Ishikawa (cell line): Measurements from ENCODE around the gene C19orf67.

Experiments
- CEBPB ChIP-seq: IDR thresholded peaks from 2 replicates; pipeline ENCODE4 v1.6.1; 2012
- CREB1 ChIP-seq: IDR thresholded peaks from 2 replicates; pipeline ENCODE4 v1.6.1; 2012; ENCODE audit warnings: low read depth
- EGR1 ChIP-seq: IDR thresholded peaks from 2 replicates; pipeline ENCODE4 v1.6.1; 2012
- EP300 ChIP-seq: IDR thresholded peaks from 2 replicates; pipeline ENCODE4 v1.6.1; 2012; ENCODE audit warnings: borderline replicate concordance
- FOXM1 ChIP-seq: IDR thresholded peaks from 2 replicates; pipeline ENCODE4 v1.6.1; 2012; ENCODE audit warnings: low read depth, borderline replicate concordance
- NFIC ChIP-seq: IDR thresholded peaks from 2 replicates; pipeline ENCODE4 v1.6.1; 2012
- RAD21 ChIP-seq: IDR thresholded peaks from 2 replicates; pipeline ENCODE4 v1.6.1; 2012; ENCODE audit warnings: low read depth
- TAF1 ChIP-seq: IDR thresholded peaks from 2 replicates; pipeline ENCODE4 v1.6.1; 2012; ENCODE audit warnings: low read depth, mild to moderate bottlenecking
- TCF12 ChIP-seq: IDR thresholded peaks from 2 replicates; pipeline ENCODE4 v1.6.1; 2012; ENCODE audit warnings: low read depth
- TEAD4 ChIP-seq: IDR thresholded peaks from 2 replicates; pipeline ENCODE4 v1.6.1; 2012
- YY1 ChIP-seq: IDR thresholded peaks from 2 replicates; pipeline ENCODE4 v1.6.1; 2012; ENCODE audit warnings: low read depth
- ZBTB7A ChIP-seq: IDR thresholded peaks from 2 replicates; pipeline ENCODE4 v1.6.1; 2012; ENCODE audit warnings: low read depth
- TF ChIP-seq, protein P1 (sequence below): IDR thresholded peaks from 2 replicates; pipeline ENCODE4 v1.6.1; 2012; ENCODE audit warnings: low read depth, mild to moderate bottlenecking
- TF ChIP-seq, protein P2 (sequence below): IDR thresholded peaks from 2 replicates; pipeline ENCODE4 v1.6.1; 2012
- TF ChIP-seq, protein P3 (sequence below): IDR thresholded peaks from 2 replicates; pipeline ENCODE4 v1.6.1; 2012

The C19orf67 gene

DNA sequence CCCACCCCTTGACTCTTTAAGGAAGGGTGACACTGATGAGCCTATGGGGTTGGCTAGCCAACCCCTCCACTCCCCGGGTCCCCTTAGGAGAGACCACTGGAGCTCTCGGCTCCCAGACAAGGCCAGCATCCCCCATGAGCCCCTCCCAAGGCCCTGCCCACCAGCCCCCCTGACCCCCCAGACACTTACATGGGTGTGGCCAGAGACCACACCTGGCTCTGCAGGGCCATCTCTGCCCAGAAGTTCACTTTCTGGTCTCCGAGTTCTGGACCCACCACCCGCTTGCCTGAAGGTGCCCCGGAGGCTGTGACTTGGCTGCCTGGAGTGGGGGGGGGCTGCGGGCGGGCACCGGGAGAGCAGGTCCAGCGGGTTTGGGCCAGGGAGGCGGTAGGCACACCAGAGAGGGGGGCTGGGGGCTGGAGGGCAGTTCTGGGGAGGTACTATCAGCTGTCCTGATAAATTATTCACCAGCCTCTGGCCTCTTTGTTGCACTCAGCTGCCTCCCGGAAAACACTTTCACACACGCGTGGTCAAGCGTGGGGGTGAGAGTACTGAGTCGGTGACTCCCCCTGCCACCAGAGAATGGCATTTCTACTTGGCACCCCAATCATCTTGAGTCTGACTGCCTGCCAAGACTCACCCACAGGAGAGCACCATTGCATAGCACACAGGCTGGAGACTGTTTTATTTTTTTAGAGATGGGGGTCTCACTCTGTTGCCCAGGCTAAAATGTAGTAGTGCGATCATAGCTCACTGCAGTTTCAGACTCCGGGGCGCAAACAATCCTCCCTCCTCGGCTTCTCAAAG is 23.6 kb downstream of the C19orf67 start, which contains the start of gene PALM3:
TSS of gene PALM3 (minus strand) at position 326 of the 807 bp plus-strand sequence. CDS start at position 230, 96 bp downstream.
- TF ChIP-seq NFIC (peak; percentile 59), ZBTB7A (peak; percentile 94), YY1 (peak; percentile 36; the same call in 1 of the 2 replicates), CREB1 (no peak)
- TF ChIP-seq, protein P1, sequence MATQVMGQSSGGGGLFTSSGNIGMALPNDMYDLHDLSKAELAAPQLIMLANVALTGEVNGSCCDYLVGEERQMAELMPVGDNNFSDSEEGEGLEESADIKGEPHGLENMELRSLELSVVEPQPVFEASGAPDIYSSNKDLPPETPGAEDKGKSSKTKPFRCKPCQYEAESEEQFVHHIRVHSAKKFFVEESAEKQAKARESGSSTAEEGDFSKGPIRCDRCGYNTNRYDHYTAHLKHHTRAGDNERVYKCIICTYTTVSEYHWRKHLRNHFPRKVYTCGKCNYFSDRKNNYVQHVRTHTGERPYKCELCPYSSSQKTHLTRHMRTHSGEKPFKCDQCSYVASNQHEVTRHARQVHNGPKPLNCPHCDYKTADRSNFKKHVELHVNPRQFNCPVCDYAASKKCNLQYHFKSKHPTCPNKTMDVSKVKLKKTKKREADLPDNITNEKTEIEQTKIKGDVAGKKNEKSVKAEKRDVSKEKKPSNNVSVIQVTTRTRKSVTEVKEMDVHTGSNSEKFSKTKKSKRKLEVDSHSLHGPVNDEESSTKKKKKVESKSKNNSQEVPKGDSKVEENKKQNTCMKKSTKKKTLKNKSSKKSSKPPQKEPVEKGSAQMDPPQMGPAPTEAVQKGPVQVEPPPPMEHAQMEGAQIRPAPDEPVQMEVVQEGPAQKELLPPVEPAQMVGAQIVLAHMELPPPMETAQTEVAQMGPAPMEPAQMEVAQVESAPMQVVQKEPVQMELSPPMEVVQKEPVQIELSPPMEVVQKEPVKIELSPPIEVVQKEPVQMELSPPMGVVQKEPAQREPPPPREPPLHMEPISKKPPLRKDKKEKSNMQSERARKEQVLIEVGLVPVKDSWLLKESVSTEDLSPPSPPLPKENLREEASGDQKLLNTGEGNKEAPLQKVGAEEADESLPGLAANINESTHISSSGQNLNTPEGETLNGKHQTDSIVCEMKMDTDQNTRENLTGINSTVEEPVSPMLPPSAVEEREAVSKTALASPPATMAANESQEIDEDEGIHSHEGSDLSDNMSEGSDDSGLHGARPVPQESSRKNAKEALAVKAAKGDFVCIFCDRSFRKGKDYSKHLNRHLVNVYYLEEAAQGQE = no peak

DNA sequence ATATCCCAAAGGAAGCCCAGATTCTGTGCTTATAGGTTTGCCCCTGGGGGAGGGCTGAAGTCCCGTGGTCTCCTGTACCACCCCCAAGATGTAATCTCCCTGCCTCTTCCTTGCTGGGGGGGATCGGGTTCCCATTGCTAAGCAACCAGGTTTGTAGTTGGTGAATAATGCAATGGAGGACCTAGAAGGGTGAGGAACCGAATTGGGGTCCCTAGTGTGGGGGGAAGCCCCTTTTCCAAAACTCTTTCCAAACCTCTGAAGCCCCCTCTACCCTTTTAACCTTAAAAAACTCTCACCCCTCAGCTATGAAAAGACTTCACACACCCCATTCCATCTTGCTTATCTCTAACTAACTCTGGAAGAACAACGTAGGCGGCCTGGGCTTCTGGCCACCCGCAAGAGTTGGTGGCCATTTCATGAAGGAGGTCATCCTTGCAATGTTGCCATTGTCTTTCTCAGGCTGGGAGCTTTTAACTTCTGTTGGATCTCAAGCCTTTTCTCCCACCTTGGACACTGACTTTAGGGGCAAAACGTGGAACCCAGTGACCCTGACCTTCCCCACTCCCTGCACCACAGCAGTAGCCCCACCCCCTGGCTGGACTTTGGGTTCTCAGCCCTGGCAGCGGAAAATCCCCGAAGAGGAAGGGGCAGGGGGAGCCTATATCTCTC is 24.4 kb downstream of the C19orf67 start:
- TF ChIP-seq TCF12 = no peak

DNA sequence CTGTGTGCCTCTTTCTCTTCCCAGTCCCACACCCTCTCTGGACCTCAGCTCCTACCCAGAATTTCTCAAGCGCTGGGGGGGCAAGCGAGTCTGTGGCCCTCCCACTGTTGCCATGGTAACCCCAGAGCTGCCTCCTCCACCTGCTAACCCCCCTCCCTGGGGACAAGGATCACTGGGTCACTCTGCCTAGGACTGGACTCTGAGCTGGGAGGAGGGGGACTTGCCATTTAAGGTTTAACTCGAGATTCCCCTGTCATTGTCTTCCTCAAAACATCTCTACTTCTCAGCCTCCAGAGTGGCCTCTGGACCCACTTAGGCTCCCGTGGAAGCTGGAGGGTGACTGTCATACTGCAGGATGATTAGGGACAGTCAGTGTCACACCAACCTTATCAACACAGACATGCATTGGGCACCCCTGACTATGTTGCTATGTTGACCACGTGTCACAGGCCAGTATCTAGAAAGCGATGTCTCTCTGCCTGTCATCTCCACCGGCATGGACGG is 25.9 kb downstream of the C19orf67 start:
- no peak for TF ChIP-seq FOXM1
- no peak for TF ChIP-seq EP300
- no peak for TF ChIP-seq ZBTB7A
- TF ChIP-seq EGR1 = no peak

DNA sequence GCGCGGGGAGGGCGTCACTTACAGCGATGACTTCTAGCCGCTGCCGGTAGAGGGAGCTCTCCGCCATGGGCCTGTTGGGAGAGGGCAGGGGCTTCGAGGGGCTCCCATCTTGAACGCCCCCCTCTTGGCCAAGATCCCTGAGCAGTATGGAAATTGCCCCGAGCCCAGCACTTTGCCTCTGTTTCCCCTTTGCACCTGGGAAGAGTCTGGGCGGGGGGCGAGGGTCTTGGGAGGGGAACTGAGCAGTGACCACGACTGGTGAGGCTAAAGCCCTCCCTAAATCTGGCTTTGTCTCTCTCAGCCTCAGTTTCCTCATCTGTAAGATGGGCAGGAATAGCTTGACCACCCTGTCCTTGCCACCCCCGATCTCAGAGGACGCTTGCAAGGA is 26.5 kb downstream of the C19orf67 start:
- no peak for TF ChIP-seq CREB1
- TF ChIP-seq ZBTB7A = peak; percentile 47; the same call in 1 of the 2 replicates
- peak; percentile 15; the same call in 1 of the 2 replicates for TF ChIP-seq RAD21
- TF ChIP-seq, protein P1 = no peak

DNA sequence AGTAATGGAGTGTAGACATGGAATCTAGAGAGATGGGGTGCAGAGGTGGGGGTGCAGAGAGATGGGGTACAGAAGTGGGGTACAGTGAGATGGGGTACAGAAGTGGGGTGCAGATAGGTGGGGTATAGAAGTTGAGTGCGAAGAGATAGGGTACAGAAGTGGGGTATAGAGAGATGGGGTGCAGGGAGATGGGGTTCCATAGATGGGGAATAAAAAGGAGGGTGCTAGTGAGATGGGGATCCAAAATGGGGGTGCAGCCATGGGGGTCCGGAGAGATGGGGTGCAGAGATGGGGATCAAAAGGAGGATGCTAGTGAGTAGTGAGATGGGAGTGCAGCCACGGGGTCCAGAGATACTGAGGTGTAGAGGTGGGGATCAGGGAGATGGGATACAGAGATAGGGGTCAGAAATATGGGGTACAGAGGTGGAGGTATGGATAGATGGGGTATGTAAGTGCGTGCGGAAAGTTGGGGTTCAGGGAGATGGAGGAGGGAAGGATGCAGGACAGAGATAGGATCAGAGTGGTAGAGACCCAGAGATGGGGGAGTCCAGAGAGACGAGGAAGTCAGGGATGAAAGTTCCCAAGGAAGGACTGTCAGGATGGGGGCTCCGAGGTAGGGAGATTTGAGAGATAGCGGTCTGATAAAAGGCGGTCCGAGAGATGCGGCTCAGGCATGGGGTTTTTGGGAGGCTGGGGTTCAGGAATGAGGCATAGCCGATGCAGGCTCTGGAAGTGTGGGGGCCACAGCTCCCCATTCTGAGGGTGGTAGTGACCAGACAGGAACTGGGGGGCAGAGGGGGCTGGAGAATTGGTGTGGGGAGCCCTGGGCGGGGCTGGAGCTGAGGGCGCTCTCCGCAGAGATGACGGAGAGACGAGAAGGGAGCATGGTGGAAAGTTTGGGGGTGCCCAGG is 27.1 kb downstream of the C19orf67 start:
- no peak for TF ChIP-seq EGR1
- no peak for TF ChIP-seq NFIC

DNA sequence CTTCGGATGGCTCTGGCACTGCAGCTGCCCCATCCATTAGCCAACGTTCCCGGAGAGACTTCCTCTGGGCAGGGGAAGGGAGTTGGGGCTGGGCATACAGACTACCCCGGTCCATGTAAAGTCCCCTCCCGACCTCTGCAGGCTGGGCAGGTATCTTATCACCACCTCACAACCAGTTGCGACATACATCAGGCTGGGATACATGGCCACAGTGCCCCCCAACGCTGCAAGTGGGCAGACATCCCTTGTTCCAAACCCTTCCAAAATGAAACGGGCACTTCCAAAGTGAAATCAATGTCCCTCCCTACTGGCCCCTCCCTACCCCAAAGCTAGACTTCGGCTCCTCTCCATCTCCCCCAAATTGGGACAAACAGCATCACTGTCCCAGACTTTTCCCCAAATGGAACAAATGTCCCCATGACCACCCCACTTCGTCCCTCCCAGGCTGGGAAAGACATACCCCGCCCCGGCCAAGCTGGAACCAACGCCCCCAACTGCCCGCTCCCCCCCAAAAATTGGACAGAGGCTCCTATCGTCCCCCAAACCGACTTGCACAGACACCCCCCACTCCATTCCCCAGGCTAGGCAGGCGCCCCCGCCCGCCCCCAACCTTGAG is 28.7 kb downstream of the C19orf67 start:
- TF ChIP-seq CEBPB (peak; percentile 53; the same call in 1 of the 2 replicates), EP300 (no peak), CREB1 (no peak), NFIC (no peak)
- TF ChIP-seq, protein P2, sequence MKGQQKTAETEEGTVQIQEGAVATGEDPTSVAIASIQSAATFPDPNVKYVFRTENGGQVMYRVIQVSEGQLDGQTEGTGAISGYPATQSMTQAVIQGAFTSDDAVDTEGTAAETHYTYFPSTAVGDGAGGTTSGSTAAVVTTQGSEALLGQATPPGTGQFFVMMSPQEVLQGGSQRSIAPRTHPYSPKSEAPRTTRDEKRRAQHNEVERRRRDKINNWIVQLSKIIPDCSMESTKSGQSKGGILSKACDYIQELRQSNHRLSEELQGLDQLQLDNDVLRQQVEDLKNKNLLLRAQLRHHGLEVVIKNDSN = no peak

DNA sequence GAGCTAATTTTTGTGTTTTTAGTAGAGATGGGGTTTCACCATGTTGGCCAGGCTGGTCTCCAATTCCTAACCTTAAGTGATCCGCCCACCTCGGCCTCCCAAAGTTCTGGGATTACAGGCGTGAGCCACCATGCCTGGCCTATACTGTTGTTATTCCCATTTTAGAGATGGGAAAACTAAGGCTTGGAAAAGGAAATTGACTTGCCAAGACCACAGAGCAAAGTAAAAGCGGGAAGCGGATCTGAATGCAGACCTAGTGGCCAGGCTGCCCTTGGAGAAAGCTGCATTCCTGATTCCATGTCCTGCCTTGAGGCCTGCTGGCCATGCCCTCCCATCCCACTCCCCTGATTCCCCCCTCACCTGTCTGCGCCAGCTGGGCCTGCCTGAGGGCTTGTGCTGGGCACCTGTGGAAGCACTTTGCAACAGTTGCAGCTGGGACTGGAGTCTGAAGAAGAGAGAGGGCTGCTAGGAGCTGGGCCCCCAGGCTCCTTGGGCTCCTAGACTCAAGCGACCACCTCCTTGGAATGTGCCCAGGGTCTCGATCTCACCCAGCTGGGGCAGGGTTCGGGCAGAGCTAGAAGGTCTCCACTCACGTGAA is 29.4 kb downstream of the C19orf67 start:
- TF ChIP-seq TAF1 (no peak), TEAD4 (no peak), EP300 (no peak), EGR1 (no peak), RAD21 (no peak), YY1 (no peak), TCF12 (no peak), FOXM1 (no peak), ZBTB7A (no peak), NFIC (no peak)
- TF ChIP-seq, protein P3, sequence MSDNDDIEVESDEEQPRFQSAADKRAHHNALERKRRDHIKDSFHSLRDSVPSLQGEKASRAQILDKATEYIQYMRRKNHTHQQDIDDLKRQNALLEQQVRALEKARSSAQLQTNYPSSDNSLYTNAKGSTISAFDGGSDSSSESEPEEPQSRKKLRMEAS = no peak
- TF ChIP-seq, protein P2 = no peak
